Measurements from ENCODE around the gene ANO3.

The ANO3 gene

GRCh38 chr11:26359055-26359454 is 27.1 kb downstream of the ANO3 start:
- no peak for DNase-seq (ENCODE audit: low read depth in 2 of 2)

GRCh38 chr11:26365284-26365683 is 33.4 kb downstream of the ANO3 start:
- DNase-seq (ENCODE audit: low read depth in 2 of 2): no peak

DNA sequence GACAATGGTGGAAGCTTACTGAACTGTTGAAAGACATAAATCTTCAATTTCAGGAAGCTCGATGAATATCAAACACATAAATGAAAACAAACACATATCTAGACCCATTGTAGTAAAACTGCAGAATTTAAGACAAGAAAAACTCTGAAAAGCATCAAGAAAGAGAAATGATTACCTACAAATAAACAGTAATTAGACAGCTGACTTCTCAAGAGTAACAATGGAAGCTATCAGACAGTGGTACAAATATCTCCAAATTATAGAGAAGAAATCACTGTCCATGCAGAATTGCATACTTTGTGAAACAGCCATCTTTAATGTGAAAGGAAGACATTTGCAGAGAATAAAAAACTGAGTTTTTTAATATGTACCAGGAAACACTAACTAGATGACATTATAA is 45.7 kb downstream of the ANO3 start:
- no peak for DNase-seq (ENCODE audit: low read depth in 2 of 2)

GRCh38 chr11:26399336-26399735 is 67.4 kb downstream of the ANO3 start:
- no peak for DNase-seq (ENCODE audit: low read depth in 2 of 2)

GRCh38 chr11:26410706-26411366 is 78.9 kb downstream of the ANO3 start:
- no peak for DNase-seq (ENCODE audit: low read depth in 2 of 2)

GRCh38 chr11:26412955-26413354 is 81.0 kb downstream of the ANO3 start:
- no peak for DNase-seq (ENCODE audit: low read depth in 2 of 2)

DNA sequence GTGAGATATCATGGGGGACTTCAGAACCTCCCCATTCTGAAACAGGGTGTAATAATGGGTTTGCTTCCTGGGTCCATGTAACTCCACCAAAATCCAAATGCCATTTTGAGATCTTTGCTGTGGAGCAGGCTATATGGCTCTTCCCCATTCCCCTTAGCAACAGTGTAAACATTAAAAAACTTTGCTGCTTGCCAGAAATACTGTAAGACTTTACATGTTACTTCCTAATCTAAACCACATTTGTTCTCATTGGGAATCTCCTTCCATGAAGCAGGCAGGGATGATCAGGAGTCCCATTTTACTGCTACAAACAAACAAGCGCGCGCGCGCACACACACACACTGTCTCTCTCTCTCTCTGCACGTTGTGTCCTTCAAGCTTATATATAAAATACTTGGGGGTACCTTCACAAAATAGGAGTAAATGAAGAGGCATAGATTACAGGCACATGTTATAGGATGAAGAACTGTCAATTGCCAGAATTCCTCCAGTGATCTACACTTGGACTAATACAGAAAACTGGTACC is 86.5 kb downstream of the ANO3 start:
- no peak for DNase-seq (ENCODE audit: low read depth in 2 of 2)

GRCh38 chr11:26420331-26420730 is 88.4 kb downstream of the ANO3 start:
- no peak for DNase-seq (ENCODE audit: low read depth in 2 of 2)

GRCh38 chr11:26424255-26424654 is 92.3 kb downstream of the ANO3 start:
- no peak for DNase-seq (ENCODE audit: low read depth in 2 of 2)

- no peak for DNase-seq (ENCODE audit: low read depth in 2 of 2)
These were observed 107.9 kb downstream of the ANO3 start for GRCh38 chr11:26439854-26440253.

DNA sequence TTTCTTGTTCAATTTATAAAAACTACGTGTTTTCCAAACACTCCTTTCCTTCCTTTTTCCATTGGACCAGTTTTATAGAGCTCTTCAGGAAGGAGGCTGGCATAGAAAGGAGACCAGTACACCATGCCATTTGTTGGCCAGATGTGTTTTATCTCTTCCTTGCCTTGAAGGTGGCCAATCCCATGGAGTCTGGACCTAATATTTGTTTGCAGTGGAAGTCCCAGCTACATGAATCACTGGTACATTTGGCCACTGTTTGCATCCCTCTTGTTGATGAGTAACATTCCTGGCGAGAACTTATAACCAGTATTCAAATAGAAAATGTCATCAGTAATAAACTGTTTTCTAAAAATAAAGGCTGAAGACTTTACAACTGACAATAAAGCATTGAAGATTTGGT is 110.2 kb downstream of the ANO3 start:
- no peak for DNase-seq (ENCODE audit: low read depth in 2 of 2)

- DNase-seq (ENCODE audit: low read depth in 2 of 2): no peak
These were observed 111.7 kb downstream of the ANO3 start for GRCh38 chr11:26443617-26444016.

DNA sequence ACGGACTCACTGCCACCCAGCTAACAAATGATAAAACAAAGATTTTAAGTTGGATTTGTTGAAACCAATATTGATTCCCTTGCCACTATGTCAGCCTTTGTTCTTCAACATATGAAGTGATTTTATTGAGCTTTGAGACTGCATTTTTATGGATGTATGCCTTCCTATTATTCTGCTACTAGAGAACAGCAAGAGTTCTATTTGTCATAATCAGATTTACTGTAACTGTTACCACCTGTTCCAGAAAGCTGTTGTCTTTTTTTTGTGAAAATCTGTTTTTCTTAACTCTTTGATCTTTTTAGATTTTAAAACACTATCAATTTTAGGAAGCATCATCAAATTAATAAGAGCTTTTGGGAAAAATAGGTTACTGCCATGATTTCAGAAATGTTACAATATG is 125.7 kb downstream of the ANO3 start:
- DNase-seq (ENCODE audit: low read depth in 2 of 2): no peak

DNA sequence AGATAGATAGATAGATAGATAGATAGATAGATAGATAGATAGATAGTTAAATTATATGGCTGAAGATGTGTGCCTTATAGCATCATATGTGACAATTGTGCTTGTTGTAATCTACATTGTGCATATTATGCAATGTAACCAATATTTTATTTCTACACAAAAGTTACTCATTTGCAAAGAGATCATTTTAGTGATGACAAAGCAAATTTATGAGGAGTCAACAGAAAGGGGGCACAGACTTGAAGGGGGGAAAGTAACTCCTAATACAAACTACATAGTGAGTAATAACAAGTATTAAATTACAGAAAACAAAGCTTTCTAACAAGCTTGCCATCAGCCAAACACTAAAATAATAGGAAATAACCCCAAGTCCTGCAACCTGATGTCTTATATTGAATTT is 133.3 kb downstream of the ANO3 start:
- DNase-seq (ENCODE audit: low read depth in 2 of 2): no peak

DNA sequence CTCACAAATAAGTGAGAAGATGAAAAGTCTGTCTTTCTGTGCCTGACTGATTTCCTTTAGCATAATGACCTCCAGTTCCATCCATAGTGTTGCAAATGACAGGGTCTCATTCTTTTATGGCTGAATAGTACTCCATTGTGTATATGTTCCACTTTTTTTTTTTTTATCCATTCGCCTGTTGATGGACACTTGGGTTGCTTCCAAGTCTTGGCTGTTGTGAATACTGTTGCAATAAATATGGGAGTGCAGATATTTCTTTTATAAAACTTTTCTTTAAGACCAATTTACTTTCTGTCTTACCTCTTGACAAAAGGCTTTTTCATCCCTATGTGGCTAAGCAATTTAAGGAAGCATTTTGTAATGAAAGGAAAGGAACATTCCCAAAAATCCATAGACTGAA is 135.6 kb downstream of the ANO3 start:
- no peak for DNase-seq (ENCODE audit: low read depth in 2 of 2)

GRCh38 chr11:26470992-26471391 is 139.1 kb downstream of the ANO3 start:
- no peak for DNase-seq (ENCODE audit: low read depth in 2 of 2)

- no peak for DNase-seq (ENCODE audit: low read depth in 2 of 2)
These were observed 141.6 kb downstream of the ANO3 start for GRCh38 chr11:26473216-26474194.

- no peak for DNase-seq (ENCODE audit: low read depth in 2 of 2)
These were observed 142.5 kb downstream of the ANO3 start for GRCh38 chr11:26474401-26474800.

- no peak for DNase-seq (ENCODE audit: low read depth in 2 of 2)
These were observed 145.5 kb downstream of the ANO3 start for GRCh38 chr11:26477396-26477795.

GRCh38 chr11:26478710-26479109 is 146.8 kb downstream of the ANO3 start:
- DNase-seq (ENCODE audit: low read depth in 2 of 2): no peak

- no peak for DNase-seq (ENCODE audit: low read depth in 2 of 2)
These were observed 148.1 kb downstream of the ANO3 start for GRCh38 chr11:26480041-26480440.

- no peak for DNase-seq (ENCODE audit: low read depth in 2 of 2)
These were observed 151.2 kb downstream of the ANO3 start for GRCh38 chr11:26483108-26483507.

DNA sequence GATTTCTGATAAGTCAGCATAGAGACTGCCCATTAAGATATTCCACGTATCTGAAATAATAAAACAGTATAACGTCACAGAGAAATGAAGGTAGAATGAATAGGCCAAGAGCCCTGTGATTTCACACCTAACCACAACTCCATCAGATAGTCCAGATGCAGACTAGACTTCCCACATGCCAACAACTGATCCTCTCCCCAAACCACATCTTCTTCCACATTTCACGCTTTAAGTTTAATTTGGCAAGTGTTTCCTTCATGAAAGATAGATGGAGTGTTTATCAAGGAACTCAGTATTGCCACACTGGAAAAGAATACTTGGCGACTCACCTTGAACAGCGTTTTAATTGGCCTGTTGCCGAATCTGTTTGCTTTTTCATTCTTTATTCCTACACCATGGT is 158.6 kb downstream of the ANO3 start:
- no peak for DNase-seq (ENCODE audit: low read depth in 2 of 2)

All from stimulated activated CD8-positive, alpha-beta memory T cell treated with anti-CD3 and anti-CD28 coated beads, Interleukin-7, amount 100 ng/mL, for 1 hour (primary cell).